GM18951 (cell line): Measurements from ENCODE around the gene HOXB8.

Experiments used
- POLR2A ChIP-seq: IDR thresholded peaks from 4 replicates; pipeline ENCODE4 v1.6.1; 2011; ENCODE audit warnings: mild to moderate bottlenecking; ENCODE audit not compliant: insufficient read length, insufficient read depth; ENCODE audit errors: extremely low read depth
- in situ Hi-C: fragments of 300-500 bp; cut with MboI; formaldehyde crosslinking; loops from one replicate; pipeline ENCODE4 v1.12.0; 2022; ENCODE audit warnings: low sequenced_read_pairs, mixed read lengths, inconsistent platforms; ENCODE audit not compliant: unreplicated experiment

HOXB8 gene

GRCh38 chr17:48624544-48625494 lies 9.7 kb upstream of the HOXB8 start:
- in situ Hi-C loops, result no loop called here
- no peak for TF ChIP-seq POLR2A

- TF ChIP-seq POLR2A, result no peak
- in situ Hi-C loops, result no loop called here
These were observed 9.0 kb upstream of the HOXB8 start for GRCh38 chr17:48624118-48624517.

- in situ Hi-C loops, result no loop called here
- TF ChIP-seq POLR2A, result no peak
These were observed 8.5 kb upstream of the HOXB8 start for GRCh38 chr17:48623583-48623982.

- no peak for TF ChIP-seq POLR2A
- in situ Hi-C loops, result no loop called here
These were observed 7.8 kb upstream of the HOXB8 start for GRCh38 chr17:48622857-48623256.

- TF ChIP-seq POLR2A, result no peak
- in situ Hi-C loops, result no loop called here
These were observed 6.6 kb upstream of the HOXB8 start for GRCh38 chr17:48621410-48622392.

GRCh38 chr17:48620461-48621139 lies 5.5 kb upstream of the HOXB8 start:
- in situ Hi-C loops, result no loop called here
- TF ChIP-seq POLR2A, result no peak

- no peak for TF ChIP-seq POLR2A
- in situ Hi-C loops, result no loop called here
These were observed 4.8 kb upstream of the HOXB8 start for GRCh38 chr17:48619826-48620449.

- no peak for TF ChIP-seq POLR2A
- in situ Hi-C loops, result no loop called here
These were observed 3.3 kb upstream of the HOXB8 start for GRCh38 chr17:48618256-48618896.

- in situ Hi-C loops, result no loop called here
- no peak for TF ChIP-seq POLR2A
These were observed 2.6 kb upstream of the HOXB8 start for GRCh38 chr17:48617471-48618255.

- no peak for TF ChIP-seq POLR2A
These were observed 1.8 kb upstream of the HOXB8 start for GRCh38 chr17:48616717-48617470.

More at GRCh38 chr17:48616717-48617470, 1.8 kb upstream of the HOXB8 start:
- in situ Hi-C loops, result no loop called here
